ENCODE data around the gene ARHGAP5. TPM values are rescaled to one million over a fixed set of nuclear protein-coding genes. Genes with fewer than 3 reads are reported as not detected.

Gene ARHGAP5
- total and polyA plus RNA-seq, 2 experiments from 2014 or later: 22.1 to 72.6 TPM

DNA sequence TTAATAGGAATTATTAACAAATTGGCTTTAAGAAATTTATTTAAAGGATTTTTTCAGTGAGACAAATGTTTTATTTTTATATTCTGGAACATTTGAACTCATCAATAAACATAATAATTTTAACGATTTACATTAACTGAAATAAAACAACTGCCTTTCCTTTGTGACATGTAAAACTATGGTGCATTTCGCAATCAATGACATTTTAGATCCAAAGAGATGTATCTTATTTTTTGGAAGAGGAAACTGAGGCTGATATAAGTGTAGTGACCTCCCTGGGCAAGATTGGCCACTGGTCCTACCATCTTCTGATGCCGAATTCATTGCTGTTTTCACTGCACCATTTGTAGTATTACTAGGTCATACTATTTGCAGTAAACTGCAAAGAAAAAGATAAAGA, 128.4 kb downstream of the ARHGAP5 start:
- Histone ChIP-seq H3K9me2 (ENCODE audit: insufficient read depth) (no peaks in the 10 kb centered on the region), H3K27me3 (ENCODE audit: insufficient read depth) (peaks cover 7% of the 10 kb centered on the region; the same call in 1 of the 2 replicates), H3K4me2 (no peak overlapping the region), H3K79me2 (replicated peaks; ENCODE audit: insufficient read depth) (no peaks in the 10 kb centered on the region), H3K27ac (ENCODE audit: low read depth) (no peak overlapping the region), H3K4me1 (ENCODE audit: insufficient read depth) (no peaks in the 10 kb centered on the region), H4K20me1 (replicated peaks; ENCODE audit: insufficient read depth) (no peaks in the 10 kb centered on the region), H2AFZ (0 out of 2 replicates have a peak overlapping the region, but pooled peaks have one; percentile 28), H3K4me3 (no peak overlapping the region), H3F3A (replicated peaks; ENCODE audit: low read depth) (no peaks in the 10 kb centered on the region), H3K36me3 (ENCODE audit: insufficient read depth) (no peaks in the 10 kb centered on the region)
- no peaks in the 10 kb centered on the region for H3K9me3 Mint-ChIP-seq
- no peak for DNase-seq (ENCODE audit: low spot score)
- H3K27me3 Mint-ChIP-seq (ENCODE audit: insufficient read depth, low read depth, poor library complexity): peaks cover 15% of the 10 kb centered on the region
- no peak overlapping the region for H3K27ac Mint-ChIP-seq
- peaks cover 17% of the 10 kb centered on the region for H3K4me1 Mint-ChIP-seq
- H3K36me3 Mint-ChIP-seq (ENCODE audit: low read depth): no peaks in the 10 kb centered on the region
- ATAC-seq: no peak
- TF ChIP-seq ZNF114 (CRISPR knock-in tag; IDR thresholded peaks at IDR 0.05) (no peak), NANOG (IDR thresholded peaks at IDR 0.05; ENCODE audit: borderline replicate concordance) (no peak), EZH2 (IDR thresholded peaks at IDR 0.05; ENCODE audit: low read depth, unreplicated experiment) (no peak), JUNB (IDR thresholded peaks at IDR 0.05; ENCODE audit: unreplicated experiment) (no peak), EZH2phosphoT487 (IDR thresholded peaks at IDR 0.05; ENCODE audit: unreplicated experiment) (no peak), POLR2AphosphoS5 (IDR thresholded peaks at IDR 0.05; ENCODE audit: low read depth) (no peak), STAT1 (IDR thresholded peaks at IDR 0.05; ENCODE audit: unreplicated experiment) (no peak), CREB1 (CRISPR knock-in tag; IDR thresholded peaks at IDR 0.05; ENCODE audit: low read depth) (no peak), ZNF331 (CRISPR knock-in tag; IDR thresholded peaks at IDR 0.05; ENCODE audit: low read depth) (no peak)
- TF ChIP-seq, protein P1, sequence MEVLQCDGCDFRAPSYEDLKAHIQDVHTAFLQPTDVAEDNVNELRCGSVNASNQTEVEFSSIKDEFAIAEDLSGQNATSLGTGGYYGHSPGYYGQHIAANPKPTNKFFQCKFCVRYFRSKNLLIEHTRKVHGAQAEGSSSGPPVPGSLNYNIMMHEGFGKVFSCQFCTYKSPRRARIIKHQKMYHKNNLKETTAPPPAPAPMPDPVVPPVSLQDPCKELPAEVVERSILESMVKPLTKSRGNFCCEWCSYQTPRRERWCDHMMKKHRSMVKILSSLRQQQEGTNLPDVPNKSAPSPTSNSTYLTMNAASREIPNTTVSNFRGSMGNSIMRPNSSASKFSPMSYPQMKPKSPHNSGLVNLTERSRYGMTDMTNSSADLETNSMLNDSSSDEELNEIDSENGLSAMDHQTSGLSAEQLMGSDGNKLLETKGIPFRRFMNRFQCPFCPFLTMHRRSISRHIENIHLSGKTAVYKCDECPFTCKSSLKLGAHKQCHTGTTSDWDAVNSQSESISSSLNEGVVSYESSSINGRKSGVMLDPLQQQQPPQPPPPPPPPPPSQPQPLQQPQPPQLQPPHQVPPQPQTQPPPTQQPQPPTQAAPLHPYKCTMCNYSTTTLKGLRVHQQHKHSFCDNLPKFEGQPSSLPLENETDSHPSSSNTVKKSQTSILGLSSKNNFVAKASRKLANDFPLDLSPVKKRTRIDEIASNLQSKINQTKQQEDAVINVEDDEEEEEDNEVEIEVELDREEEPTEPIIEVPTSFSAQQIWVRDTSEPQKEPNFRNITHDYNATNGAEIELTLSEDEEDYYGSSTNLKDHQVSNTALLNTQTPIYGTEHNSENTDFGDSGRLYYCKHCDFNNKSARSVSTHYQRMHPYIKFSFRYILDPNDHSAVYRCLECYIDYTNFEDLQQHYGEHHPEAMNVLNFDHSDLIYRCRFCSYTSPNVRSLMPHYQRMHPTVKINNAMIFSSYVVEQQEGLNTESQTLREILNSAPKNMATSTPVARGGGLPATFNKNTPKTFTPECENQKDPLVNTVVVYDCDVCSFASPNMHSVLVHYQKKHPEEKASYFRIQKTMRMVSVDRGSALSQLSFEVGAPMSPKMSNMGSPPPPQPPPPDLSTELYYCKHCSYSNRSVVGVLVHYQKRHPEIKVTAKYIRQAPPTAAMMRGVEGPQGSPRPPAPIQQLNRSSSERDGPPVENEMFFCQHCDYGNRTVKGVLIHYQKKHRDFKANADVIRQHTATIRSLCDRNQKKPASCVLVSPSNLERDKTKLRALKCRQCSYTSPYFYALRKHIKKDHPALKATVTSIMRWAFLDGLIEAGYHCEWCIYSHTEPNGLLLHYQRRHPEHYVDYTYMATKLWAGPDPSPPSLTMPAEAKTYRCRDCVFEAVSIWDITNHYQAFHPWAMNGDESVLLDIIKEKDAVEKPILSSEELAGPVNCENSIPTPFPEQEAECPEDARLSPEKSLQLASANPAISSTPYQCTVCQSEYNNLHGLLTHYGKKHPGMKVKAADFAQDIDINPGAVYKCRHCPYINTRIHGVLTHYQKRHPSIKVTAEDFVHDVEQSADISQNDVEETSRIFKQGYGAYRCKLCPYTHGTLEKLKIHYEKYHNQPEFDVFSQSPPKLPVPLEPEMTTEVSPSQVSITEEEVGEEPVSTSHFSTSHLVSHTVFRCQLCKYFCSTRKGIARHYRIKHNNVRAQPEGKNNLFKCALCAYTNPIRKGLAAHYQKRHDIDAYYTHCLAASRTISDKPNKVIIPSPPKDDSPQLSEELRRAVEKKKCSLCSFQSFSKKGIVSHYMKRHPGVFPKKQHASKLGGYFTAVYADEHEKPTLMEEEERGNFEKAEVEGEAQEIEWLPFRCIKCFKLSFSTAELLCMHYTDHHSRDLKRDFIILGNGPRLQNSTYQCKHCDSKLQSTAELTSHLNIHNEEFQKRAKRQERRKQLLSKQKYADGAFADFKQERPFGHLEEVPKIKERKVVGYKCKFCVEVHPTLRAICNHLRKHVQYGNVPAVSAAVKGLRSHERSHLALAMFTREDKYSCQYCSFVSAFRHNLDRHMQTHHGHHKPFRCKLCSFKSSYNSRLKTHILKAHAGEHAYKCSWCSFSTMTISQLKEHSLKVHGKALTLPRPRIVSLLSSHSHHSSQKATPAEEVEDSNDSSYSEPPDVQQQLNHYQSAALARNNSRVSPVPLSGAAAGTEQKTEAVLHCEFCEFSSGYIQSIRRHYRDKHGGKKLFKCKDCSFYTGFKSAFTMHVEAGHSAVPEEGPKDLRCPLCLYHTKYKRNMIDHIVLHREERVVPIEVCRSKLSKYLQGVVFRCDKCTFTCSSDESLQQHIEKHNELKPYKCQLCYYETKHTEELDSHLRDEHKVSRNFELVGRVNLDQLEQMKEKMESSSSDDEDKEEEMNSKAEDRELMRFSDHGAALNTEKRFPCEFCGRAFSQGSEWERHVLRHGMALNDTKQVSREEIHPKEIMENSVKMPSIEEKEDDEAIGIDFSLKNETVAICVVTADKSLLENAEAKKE (CRISPR knock-in tag; IDR thresholded peaks at IDR 0.05): no peak
- TF ChIP-seq, protein P2, sequence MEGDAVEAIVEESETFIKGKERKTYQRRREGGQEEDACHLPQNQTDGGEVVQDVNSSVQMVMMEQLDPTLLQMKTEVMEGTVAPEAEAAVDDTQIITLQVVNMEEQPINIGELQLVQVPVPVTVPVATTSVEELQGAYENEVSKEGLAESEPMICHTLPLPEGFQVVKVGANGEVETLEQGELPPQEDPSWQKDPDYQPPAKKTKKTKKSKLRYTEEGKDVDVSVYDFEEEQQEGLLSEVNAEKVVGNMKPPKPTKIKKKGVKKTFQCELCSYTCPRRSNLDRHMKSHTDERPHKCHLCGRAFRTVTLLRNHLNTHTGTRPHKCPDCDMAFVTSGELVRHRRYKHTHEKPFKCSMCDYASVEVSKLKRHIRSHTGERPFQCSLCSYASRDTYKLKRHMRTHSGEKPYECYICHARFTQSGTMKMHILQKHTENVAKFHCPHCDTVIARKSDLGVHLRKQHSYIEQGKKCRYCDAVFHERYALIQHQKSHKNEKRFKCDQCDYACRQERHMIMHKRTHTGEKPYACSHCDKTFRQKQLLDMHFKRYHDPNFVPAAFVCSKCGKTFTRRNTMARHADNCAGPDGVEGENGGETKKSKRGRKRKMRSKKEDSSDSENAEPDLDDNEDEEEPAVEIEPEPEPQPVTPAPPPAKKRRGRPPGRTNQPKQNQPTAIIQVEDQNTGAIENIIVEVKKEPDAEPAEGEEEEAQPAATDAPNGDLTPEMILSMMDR (conservative IDR thresholded peaks at IDR 0.05; ENCODE audit: low read depth in 2 of 2): no peak
- TF ChIP-seq, protein P3, sequence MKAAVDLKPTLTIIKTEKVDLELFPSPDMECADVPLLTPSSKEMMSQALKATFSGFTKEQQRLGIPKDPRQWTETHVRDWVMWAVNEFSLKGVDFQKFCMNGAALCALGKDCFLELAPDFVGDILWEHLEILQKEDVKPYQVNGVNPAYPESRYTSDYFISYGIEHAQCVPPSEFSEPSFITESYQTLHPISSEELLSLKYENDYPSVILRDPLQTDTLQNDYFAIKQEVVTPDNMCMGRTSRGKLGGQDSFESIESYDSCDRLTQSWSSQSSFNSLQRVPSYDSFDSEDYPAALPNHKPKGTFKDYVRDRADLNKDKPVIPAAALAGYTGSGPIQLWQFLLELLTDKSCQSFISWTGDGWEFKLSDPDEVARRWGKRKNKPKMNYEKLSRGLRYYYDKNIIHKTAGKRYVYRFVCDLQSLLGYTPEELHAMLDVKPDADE (IDR thresholded peaks at IDR 0.05): no peak
- TF ChIP-seq, protein P4, sequence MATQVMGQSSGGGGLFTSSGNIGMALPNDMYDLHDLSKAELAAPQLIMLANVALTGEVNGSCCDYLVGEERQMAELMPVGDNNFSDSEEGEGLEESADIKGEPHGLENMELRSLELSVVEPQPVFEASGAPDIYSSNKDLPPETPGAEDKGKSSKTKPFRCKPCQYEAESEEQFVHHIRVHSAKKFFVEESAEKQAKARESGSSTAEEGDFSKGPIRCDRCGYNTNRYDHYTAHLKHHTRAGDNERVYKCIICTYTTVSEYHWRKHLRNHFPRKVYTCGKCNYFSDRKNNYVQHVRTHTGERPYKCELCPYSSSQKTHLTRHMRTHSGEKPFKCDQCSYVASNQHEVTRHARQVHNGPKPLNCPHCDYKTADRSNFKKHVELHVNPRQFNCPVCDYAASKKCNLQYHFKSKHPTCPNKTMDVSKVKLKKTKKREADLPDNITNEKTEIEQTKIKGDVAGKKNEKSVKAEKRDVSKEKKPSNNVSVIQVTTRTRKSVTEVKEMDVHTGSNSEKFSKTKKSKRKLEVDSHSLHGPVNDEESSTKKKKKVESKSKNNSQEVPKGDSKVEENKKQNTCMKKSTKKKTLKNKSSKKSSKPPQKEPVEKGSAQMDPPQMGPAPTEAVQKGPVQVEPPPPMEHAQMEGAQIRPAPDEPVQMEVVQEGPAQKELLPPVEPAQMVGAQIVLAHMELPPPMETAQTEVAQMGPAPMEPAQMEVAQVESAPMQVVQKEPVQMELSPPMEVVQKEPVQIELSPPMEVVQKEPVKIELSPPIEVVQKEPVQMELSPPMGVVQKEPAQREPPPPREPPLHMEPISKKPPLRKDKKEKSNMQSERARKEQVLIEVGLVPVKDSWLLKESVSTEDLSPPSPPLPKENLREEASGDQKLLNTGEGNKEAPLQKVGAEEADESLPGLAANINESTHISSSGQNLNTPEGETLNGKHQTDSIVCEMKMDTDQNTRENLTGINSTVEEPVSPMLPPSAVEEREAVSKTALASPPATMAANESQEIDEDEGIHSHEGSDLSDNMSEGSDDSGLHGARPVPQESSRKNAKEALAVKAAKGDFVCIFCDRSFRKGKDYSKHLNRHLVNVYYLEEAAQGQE (IDR thresholded peaks at IDR 0.05; ENCODE audit: unreplicated experiment): no peak
- H3K4me3 Mint-ChIP-seq: no peak overlapping the region
